Activated T-helper 1 cell treated with Interleukin-2 at 50 U/mL for 16 hours (primary cell): ENCODE measurements around the gene DGCR2.
"Not testable (repeated sequence)": the region's sequence is repeated elsewhere in the genome, so short reads cannot be mapped to it uniquely, and the experiment has no call there.

ENCODE experiments used
- DNase-seq: peaks from one replicate; pipeline ENCODE4 v3.0.0-alpha.2; 2020; ENCODE audit warnings: low read depth

DGCR2 gene

GRCh38 chr22:19041704-19042074, 80.5 kb downstream of the DGCR2 start:
- DNase-seq = no peak

GRCh38 chr22:19040888-19041703, 81.1 kb downstream of the DGCR2 start:
- DNase-seq = no peak

GRCh38 chr22:19040391-19040861, 81.8 kb downstream of the DGCR2 start:
- DNase-seq = no peak

GRCh38 chr22:19039796-19040280, 82.4 kb downstream of the DGCR2 start:
- no peak for DNase-seq

GRCh38 chr22:19039448-19039780, 82.8 kb downstream of the DGCR2 start:
- DNase-seq = no peak

GRCh38 chr22:19038728-19039447, 83.3 kb downstream of the DGCR2 start:
- DNase-seq = no peak

GRCh38 chr22:19038164-19038546, 84.1 kb downstream of the DGCR2 start:
- no peak for DNase-seq

GRCh38 chr22:19037282-19038163, 84.7 kb downstream of the DGCR2 start:
- no peak for DNase-seq

GRCh38 chr22:19036523-19037273, 85.5 kb downstream of the DGCR2 start:
- no peak for DNase-seq

GRCh38 chr22:19036229-19036522, 86.0 kb downstream of the DGCR2 start:
- no peak for DNase-seq

- DNase-seq = no peak
Observed at GRCh38 chr22:19035474-19036228, 86.6 kb downstream of the DGCR2 start.

GRCh38 chr22:19035126-19035473, 87.1 kb downstream of the DGCR2 start:
- DNase-seq = not testable (repeated sequence)

GRCh38 chr22:19034724-19035120, 87.5 kb downstream of the DGCR2 start:
- not testable (repeated sequence) for DNase-seq

GRCh38 chr22:19034031-19034723, 88.0 kb downstream of the DGCR2 start:
- not testable (repeated sequence) for DNase-seq

- not testable (repeated sequence) for DNase-seq
Observed at GRCh38 chr22:19033568-19033905, 88.7 kb downstream of the DGCR2 start.

- DNase-seq = not testable (repeated sequence)
Observed at GRCh38 chr22:19032898-19033567, 89.2 kb downstream of the DGCR2 start.

GRCh38 chr22:19032156-19032785, 89.9 kb downstream of the DGCR2 start:
- DNase-seq = not testable (repeated sequence)

- DNase-seq = not testable (repeated sequence)
Observed at GRCh38 chr22:19030889-19031252, 91.3 kb downstream of the DGCR2 start.

- not testable (repeated sequence) for DNase-seq
Observed at GRCh38 chr22:19030226-19030888, 91.9 kb downstream of the DGCR2 start.
